ENCODE results near the gene ITGA11. TPM values are rescaled to one million over a fixed set of nuclear protein-coding genes. Genes with fewer than 3 reads are reported as not detected.

Gene ITGA11
- total RNA-seq, 4 donors from 2014 or later, result 0.83 to 3.6 (median 2.0) TPM

- no peak overlapping the region for H3K4me3 ChIP-seq
- TF ChIP-seq POLR2A (IDR thresholded peaks at IDR 0.05) (no peak), CTCF (IDR thresholded peaks at IDR 0.05) (no peak), EP300 (IDR thresholded peaks at IDR 0.05) (no peak)
- DNase-seq (ENCODE audit: low spot score in 2 of 2), result peak; percentile 29 to 48
- H3K27ac ChIP-seq, result no peak overlapping the region
- peaks cover 10% of the 10 kb centered on the region for H3K27me3 ChIP-seq
- 88% methylated on average over 2 of the region's 2 CpGs for WGBS
- no peaks in the 10 kb centered on the region for H3K9me3 ChIP-seq
- H3K4me1 ChIP-seq, result no peaks in the 10 kb centered on the region
- H3K36me3 ChIP-seq, result no peaks in the 10 kb centered on the region
Observed at GRCh38 chr15:68391121-68391520, 40.8 kb downstream of the ITGA11 start.

- Histone ChIP-seq H3K27me3 (peaks cover 10% of the 10 kb centered on the region), H3K27ac (no peak overlapping the region), H3K9me3 (no peaks in the 10 kb centered on the region), H3K4me1 (no peaks in the 10 kb centered on the region), H3K4me3 (no peak overlapping the region), H3K36me3 (no peaks in the 10 kb centered on the region)
- WGBS, result 77% methylated on average over 15 of the region's 15 CpGs
- peak; percentile 39 to 44 for DNase-seq (ENCODE audit: low spot score in 2 of 2)
- no peak for TF ChIP-seq CTCF (IDR thresholded peaks at IDR 0.05)
- no peak for TF ChIP-seq POLR2A (IDR thresholded peaks at IDR 0.05)
- no peak for TF ChIP-seq POLR2AphosphoS5 (IDR thresholded peaks at IDR 0.05)
- no peak for TF ChIP-seq EP300 (IDR thresholded peaks at IDR 0.05)
Observed at GRCh38 chr15:68389936-68390817, 41.8 kb downstream of the ITGA11 start.

GRCh38 chr15:68389041-68389930 is 42.7 kb downstream of the ITGA11 start:
- Histone ChIP-seq H3K4me1 (peaks cover 6% of the 10 kb centered on the region), H3K27me3 (peaks cover 10% of the 10 kb centered on the region), H3K4me3 (no peak overlapping the region), H3K36me3 (no peaks in the 10 kb centered on the region), H3K9me3 (no peaks in the 10 kb centered on the region), H3K27ac (no peak overlapping the region)
- no peak for TF ChIP-seq EP300 (IDR thresholded peaks at IDR 0.05)
- no peak for TF ChIP-seq POLR2A (IDR thresholded peaks at IDR 0.05)
- 87% methylated on average over 7 of the region's 7 CpGs for WGBS
- DNase-seq (ENCODE audit: low spot score in 2 of 2), result peak; percentile 19 to 28

GRCh38 chr15:68387381-68388143 is 44.4 kb downstream of the ITGA11 start:
- H3K27ac ChIP-seq, result no peak overlapping the region
- WGBS, result 90% methylated on average over 12 of the region's 12 CpGs
- H3K36me3 ChIP-seq, result no peaks in the 10 kb centered on the region
- DNase-seq (ENCODE audit: low spot score in 2 of 2), result peak; percentile 29 to 33
- peaks cover 8% of the 10 kb centered on the region for H3K4me1 ChIP-seq
- H3K27me3 ChIP-seq, result peaks cover 10% of the 10 kb centered on the region
- no peak overlapping the region for H3K4me3 ChIP-seq
- H3K9me3 ChIP-seq, result no peaks in the 10 kb centered on the region
- TF ChIP-seq CTCF (IDR thresholded peaks at IDR 0.05), result no peak
- TF ChIP-seq EP300 (IDR thresholded peaks at IDR 0.05), result no peak
- TF ChIP-seq POLR2A (IDR thresholded peaks at IDR 0.05), result no peak
- no peak for TF ChIP-seq POLR2AphosphoS5 (IDR thresholded peaks at IDR 0.05)

GRCh38 chr15:68386587-68387288 is 45.2 kb downstream of the ITGA11 start:
- DNase-seq (ENCODE audit: low spot score in 2 of 2), result peak; percentile 20 to 44

More at GRCh38 chr15:68386587-68387288, 45.2 kb downstream of the ITGA11 start:
- H3K4me1 ChIP-seq, result peaks cover 8% of the 10 kb centered on the region
- no peaks in the 10 kb centered on the region for H3K36me3 ChIP-seq
- no peak overlapping the region for H3K27ac ChIP-seq
- 83% methylated on average over 9 of the region's 9 CpGs for WGBS
- TF ChIP-seq CTCF (IDR thresholded peaks at IDR 0.05) (no peak), POLR2AphosphoS5 (IDR thresholded peaks at IDR 0.05) (no peak), EP300 (IDR thresholded peaks at IDR 0.05) (no peak), POLR2A (IDR thresholded peaks at IDR 0.05) (no peak)
- H3K9me3 ChIP-seq, result no peaks in the 10 kb centered on the region
- peaks cover 10% of the 10 kb centered on the region for H3K27me3 ChIP-seq
- no peak overlapping the region for H3K4me3 ChIP-seq

Measured in suprapubic skin (tissue), 4 donors.